GM10266 (cell line): Measurements from ENCODE around the gene TMEM161B.

Experiments used
- DNase-seq: peaks from one replicate; pipeline ENCODE4 v3.0.0; 2012; ENCODE audit errors: extremely low spot score
- CTCF ChIP-seq: IDR thresholded peaks from 2 replicates; pipeline ENCODE4 v1.5.1; 2012; ENCODE audit warnings: mild to moderate bottlenecking, low read depth; ENCODE audit not compliant: control insufficient read depth, insufficient read depth; ENCODE audit errors: missing control alignments

TMEM161B gene

GRCh38 chr5:88268385-88269184, at the start of gene TMEM161B:
Gene TMEM161B (minus strand): TSS chr5:88268845. CDS start chr5:88268723, 122 bp downstream.
- TF ChIP-seq CTCF = no peak
- DNase-seq = peak; percentile 84

- DNase-seq = no peak
- TF ChIP-seq CTCF = no peak
Measured at GRCh38 chr5:88304356-88304755, 35.7 kb upstream of the TMEM161B start.

- no peak for TF ChIP-seq CTCF
- DNase-seq = no peak
Measured at GRCh38 chr5:88298425-88298824, 29.8 kb upstream of the TMEM161B start.

GRCh38 chr5:88290801-88291200, 22.2 kb upstream of the TMEM161B start:
- no peak for TF ChIP-seq CTCF
- no peak for DNase-seq

- no peak for DNase-seq
- no peak for TF ChIP-seq CTCF
Measured at GRCh38 chr5:88288528-88289197, 20.0 kb upstream of the TMEM161B start.

GRCh38 chr5:88287846-88288527, 19.3 kb upstream of the TMEM161B start:
- no peak for DNase-seq
- no peak for TF ChIP-seq CTCF

GRCh38 chr5:88287302-88287701, 18.7 kb upstream of the TMEM161B start:
- no peak for DNase-seq
- TF ChIP-seq CTCF = no peak
